Measurements from ENCODE around the gene DCLK2.

DCLK2 gene

DNA sequence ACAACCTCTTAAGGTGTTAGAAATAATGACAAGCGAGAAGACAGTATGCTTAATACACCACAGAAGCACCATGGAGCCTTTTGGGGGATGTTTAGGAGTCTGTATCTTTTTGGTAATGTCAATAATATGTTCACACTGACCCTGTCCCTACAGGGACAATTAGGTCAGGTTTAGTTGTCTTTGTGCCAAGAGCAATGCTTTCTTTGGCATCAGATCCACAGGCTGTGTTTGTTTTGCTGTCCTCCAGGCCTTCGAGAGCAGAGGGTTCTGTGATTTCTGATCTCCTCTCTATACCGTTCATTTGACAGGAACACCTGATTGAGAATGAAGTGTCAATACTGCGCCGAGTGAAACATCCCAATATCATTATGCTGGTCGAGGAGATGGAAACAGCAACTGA lies 153.8 kb downstream of the DCLK2 start:
- Histone ChIP-seq H4K20me1 (ENCODE audit: insufficient read depth) (no peaks in the 10 kb centered on the region), H3K36me3 (ENCODE audit: insufficient read depth) (no peaks in the 10 kb centered on the region), H2AFZ (ENCODE audit: low read depth) (no peak overlapping the region), H3K4me1 (ENCODE audit: low read depth, poor library complexity, severe bottlenecking) (no peaks in the 10 kb centered on the region), H3K4me3 (IDR thresholded peaks at IDR 0.05; ENCODE audit: insufficient read depth, low read depth, low read length) (no peak overlapping the region), H3K4me2 (no peak overlapping the region), H3K79me2 (ENCODE audit: insufficient read depth, low read depth) (no peaks in the 10 kb centered on the region), H3K9ac (no peak overlapping the region), H3K27ac (no peak overlapping the region), H3K27me3 (ENCODE audit: insufficient read depth, low read depth) (no peaks in the 10 kb centered on the region)
- TF ChIP-seq CTCF (conservative IDR thresholded peaks at IDR 0.05; ENCODE audit: low read depth, low read length), result no peak

- TF ChIP-seq CTCF (conservative IDR thresholded peaks at IDR 0.05; ENCODE audit: low read depth, low read length), result no peak
- Histone ChIP-seq H3K36me3 (ENCODE audit: insufficient read depth) (no peaks in the 10 kb centered on the region), H3K4me2 (no peak overlapping the region), H3K79me2 (ENCODE audit: insufficient read depth, low read depth) (no peaks in the 10 kb centered on the region), H3K27me3 (ENCODE audit: insufficient read depth, low read depth) (no peaks in the 10 kb centered on the region), H3K27ac (no peak overlapping the region), H3K4me3 (IDR thresholded peaks at IDR 0.05; ENCODE audit: insufficient read depth, low read depth, low read length) (no peak overlapping the region), H2AFZ (ENCODE audit: low read depth) (no peak overlapping the region), H3K4me1 (ENCODE audit: low read depth, poor library complexity, severe bottlenecking) (no peaks in the 10 kb centered on the region), H3K9ac (no peak overlapping the region), H4K20me1 (ENCODE audit: insufficient read depth) (no peaks in the 10 kb centered on the region)
These were observed 156.0 kb downstream of the DCLK2 start for GRCh38 chr4:150234246-150234645.

- Histone ChIP-seq H3K27ac (no peak overlapping the region), H3K36me3 (ENCODE audit: insufficient read depth) (no peaks in the 10 kb centered on the region), H3K9ac (no peak overlapping the region), H3K79me2 (ENCODE audit: insufficient read depth, low read depth) (no peaks in the 10 kb centered on the region), H3K4me1 (ENCODE audit: low read depth, poor library complexity, severe bottlenecking) (no peaks in the 10 kb centered on the region), H3K27me3 (ENCODE audit: insufficient read depth, low read depth) (no peaks in the 10 kb centered on the region), H2AFZ (ENCODE audit: low read depth) (no peak overlapping the region), H3K4me3 (IDR thresholded peaks at IDR 0.05; ENCODE audit: insufficient read depth, low read depth, low read length) (no peak overlapping the region), H4K20me1 (ENCODE audit: insufficient read depth) (no peaks in the 10 kb centered on the region), H3K4me2 (no peak overlapping the region)
- TF ChIP-seq CTCF (conservative IDR thresholded peaks at IDR 0.05; ENCODE audit: low read depth, low read length), result no peak
These were observed 157.1 kb downstream of the DCLK2 start for GRCh38 chr4:150235317-150235716.

- no peaks in the 10 kb centered on the region for H3K27me3 ChIP-seq (ENCODE audit: insufficient read depth, low read depth)
- no peak overlapping the region for H3K4me2 ChIP-seq
- no peak for TF ChIP-seq CTCF (conservative IDR thresholded peaks at IDR 0.05; ENCODE audit: low read depth, low read length)
- H4K20me1 ChIP-seq (ENCODE audit: insufficient read depth), result no peaks in the 10 kb centered on the region
- no peak overlapping the region for H3K27ac ChIP-seq
- H3K4me1 ChIP-seq (ENCODE audit: low read depth, poor library complexity, severe bottlenecking), result no peaks in the 10 kb centered on the region
- H3K36me3 ChIP-seq (ENCODE audit: insufficient read depth), result no peaks in the 10 kb centered on the region
- no peaks in the 10 kb centered on the region for H3K79me2 ChIP-seq (ENCODE audit: insufficient read depth, low read depth)
- no peak overlapping the region for H3K9ac ChIP-seq
- no peak overlapping the region for H3K4me3 ChIP-seq (IDR thresholded peaks at IDR 0.05; ENCODE audit: insufficient read depth, low read depth, low read length)
- H2AFZ ChIP-seq (ENCODE audit: low read depth), result no peak overlapping the region
These were observed 157.6 kb downstream of the DCLK2 start for GRCh38 chr4:150235808-150236271.
